Frontal cortex (tissue), 4 donors: ENCODE data around the gene ZG16B. TPM values are rescaled to one million over a fixed set of nuclear protein-coding genes. Genes with fewer than 3 reads are reported as not detected.

Experiments used
- DNase-seq, 2 donors: peaks; one replicate each; pipeline ENCODE4 v3.0.0; 2012; ENCODE audit warnings: low spot score in 2 of 2
- FAIRE-seq: peaks from 2 replicates; lab custom pipeline; 2012; peaks lifted over from hg19 to GRCh38; lab: Jason Lieb, UNC
- total RNA-seq: library from RNA; depleted of rRNA; stranded (reverse); fragments of >200 nt; gene quantifications from one replicate; pipeline ENCODE4 v1.2.3, GENCODE V29; 2014
- donor health status: control.
- donor health status: control.
- donor health status: control.

The ZG16B gene
- not detected for total RNA-seq

GRCh38 chr16:2829501-2830354, at the start of gene ZG16B:
TSS of gene ZG16B (plus strand) at chr16:2830303. CDS start at chr16:2830442, 139 bp downstream.
- DNase-seq (no peak), FAIRE-seq (no peak)

DNA sequence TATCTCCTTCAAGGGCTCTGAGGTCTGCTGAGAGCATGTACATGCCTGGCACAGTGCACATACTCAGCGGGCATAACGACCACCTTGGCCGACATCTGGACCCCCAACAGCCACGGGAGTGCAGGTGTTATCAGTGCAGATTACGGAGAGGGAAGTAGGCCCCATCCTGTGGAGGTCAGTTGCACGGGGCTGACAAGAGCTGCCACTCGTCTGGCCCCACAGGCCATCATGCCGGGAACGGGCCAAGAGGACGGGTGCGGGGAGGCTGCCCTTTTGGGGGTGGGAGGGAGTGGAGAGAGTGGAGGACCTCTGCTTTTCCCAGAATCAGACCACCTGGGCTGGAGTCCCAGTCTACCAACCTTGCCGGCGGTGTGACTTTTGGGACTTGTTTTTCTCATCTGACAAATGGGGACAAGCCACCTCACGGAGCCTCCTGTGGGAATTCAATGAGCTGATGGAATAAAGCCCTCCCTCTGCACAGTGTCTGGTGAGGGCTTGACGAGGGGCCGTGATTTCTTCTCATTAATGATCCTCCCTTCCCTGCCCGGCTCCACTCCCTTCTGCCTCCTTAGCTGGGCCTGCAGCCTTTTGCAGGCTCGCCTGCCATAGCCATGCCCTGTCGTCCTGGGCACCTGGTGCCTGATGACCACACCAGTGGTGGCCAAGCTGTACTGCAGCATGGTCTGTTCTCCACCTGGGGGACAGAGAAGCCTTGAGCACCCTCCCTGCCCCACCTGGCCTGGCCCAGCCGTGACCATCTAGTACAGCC, 47.3 kb upstream of the ZG16B start:
- FAIRE-seq (no peak), DNase-seq (no peak)

DNA sequence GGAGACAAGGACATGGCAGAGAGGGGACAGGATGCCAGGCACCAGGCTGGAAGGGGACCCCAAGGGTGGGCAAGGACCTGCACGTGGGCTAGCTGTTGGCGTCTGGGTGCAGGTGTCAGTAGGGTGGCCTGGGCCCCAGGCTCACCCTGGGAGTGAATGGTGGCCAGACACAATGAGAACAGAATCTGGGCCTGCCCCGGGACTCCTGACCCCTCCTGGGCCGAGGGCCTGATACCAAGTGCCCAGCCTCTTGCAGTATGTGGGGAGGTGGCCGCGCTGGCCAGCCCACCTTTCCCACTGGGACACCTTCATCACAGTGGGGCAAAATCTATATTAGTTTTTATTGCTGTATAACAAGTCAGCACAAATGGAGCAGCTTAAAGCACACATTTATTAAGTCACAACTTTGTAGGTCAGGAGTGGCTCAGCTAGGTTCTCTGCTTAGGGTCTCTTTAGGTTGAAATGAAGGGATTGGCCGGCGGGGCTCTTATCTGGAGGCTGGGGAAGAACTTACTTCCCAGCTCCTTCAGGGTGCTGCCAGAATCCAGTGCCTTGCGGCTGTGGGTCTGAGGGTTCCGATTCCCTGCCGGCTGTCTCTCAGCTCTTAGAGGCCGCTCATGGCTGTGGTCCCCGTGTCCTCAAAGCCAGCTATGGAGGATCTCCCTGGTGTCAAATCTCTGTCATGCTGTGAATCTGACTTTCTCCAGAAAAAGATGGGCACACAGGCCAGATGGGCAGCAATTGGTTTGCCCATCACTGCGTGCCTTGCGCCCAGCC, 46.3 kb upstream of the ZG16B start:
- DNase-seq (no peak), FAIRE-seq (no peak)

DNA sequence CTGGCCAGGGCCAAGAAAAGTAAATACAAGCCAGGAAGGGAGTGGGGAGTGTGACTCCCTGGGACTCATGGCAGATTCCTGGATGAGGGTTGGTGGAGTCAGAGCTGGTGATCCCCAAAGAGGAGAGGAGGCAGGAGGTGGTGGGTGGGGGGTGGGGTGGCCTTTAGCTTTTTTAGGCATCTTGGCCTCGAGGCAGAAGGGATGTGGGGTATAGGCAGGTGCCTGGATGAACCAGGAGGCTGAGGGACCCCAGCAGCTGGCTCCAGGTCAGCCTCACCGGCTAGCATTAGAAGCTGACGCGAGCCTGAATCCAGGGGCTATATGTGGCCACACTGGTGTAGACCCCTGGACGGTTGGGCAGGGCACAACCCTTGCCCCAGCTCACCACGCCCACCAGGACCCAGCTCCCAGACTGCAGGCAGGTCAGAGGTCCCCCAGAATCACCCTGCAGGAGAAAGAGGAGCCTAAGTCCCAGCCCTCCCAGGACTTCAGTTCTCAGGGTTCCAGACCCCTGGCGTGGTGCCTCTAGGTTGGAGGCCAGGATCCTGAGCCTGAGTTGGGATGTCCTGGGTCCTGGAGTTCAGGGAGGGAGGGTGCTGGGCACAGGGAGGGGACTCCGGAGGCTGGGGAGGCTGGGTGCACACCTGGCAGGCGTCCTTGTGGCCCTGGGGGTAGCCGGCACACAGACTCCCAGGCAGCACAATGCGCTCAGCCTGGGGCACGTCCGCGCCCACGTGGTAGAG, 45.6 kb upstream of the ZG16B start:
- FAIRE-seq (no peak), DNase-seq (no peak)

- FAIRE-seq (no peak), DNase-seq (peak in 1 of 2 donors; percentile 58)
Observed at GRCh38 chr16:2785101-2785991, 44.8 kb upstream of the ZG16B start.

DNA sequence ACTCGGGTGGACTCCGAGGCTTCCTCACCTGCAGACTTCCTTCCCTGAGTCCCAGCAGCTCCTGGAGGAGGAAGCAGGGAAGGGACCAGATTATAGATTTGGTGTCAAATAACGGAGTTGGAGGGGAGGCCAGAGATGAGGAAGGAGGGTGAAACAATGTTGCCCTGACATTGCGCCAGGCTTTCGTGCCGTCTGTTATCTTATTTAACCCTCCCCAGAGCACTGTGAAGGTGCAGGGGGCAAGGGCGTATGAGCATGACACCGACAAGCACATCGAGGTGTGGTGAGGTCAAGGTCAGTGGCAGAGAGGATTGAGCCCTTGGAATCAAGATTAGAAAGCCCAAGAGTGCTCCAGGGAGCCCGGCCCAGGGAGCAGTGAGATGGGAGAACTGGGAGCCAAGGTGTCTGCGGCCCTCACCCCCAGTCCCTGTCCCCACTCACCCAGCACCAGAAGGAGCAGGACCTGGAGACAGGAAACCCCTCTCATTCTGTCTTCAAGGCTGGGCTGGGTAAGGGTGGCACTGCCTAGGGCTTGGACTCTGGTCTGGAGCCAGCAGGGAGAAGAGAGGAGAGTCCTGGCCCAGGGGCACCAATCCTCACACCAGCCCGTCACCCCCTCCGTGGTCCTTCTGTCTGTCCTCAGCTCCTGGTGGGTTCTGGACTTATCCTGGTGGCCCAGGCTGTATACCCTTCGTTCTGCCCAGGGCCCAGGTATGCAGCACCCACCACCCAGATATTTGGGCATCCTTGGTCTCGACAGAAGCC, 43.9 kb upstream of the ZG16B start:
- DNase-seq (no peak), FAIRE-seq (no peak)

DNA sequence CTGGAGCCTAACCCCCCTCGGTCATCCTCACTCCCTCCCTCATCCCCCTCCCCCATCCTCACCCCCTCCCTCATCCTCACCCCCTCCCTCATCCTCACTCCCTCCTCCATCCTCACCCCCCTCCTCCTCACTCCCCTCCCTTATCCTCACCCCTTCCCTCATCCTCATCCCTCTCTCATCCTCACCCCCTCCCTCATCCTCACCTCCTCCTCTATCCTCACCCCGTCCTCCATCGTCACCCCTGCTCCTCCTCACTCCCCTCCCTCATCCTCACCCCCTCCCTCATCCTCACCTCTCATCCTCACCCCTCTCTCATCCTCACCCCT, 43.3 kb upstream of the ZG16B start:
- no peak for DNase-seq
- no peak for FAIRE-seq

- DNase-seq = no peak
- no peak for FAIRE-seq
Observed at GRCh38 chr16:2787406-2787805, 42.7 kb upstream of the ZG16B start, which contains the start of gene PRSS33. TSS of gene PRSS33 (minus strand) at chr16:2787560. CDS start at chr16:2786547, 1,013 bp downstream.

DNA sequence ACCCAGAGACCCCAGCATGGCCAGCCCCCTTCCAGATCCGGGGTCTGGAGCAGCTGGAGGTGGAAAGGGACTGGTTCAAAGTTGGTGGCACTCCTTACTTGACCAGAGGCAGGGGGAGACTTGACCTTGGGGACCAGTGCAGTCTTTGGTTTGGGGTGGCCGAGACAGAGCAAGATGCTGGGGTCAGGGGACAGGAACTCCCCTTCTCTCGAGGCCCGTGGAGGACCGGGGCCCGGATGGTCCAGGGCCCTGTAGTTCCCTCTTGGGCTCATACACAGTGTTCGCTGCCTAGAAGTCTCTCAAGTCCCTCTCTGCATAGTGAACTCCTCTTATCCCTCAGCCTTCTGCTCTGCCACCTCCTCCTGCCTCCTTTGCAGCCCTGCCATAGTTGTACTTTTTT, 42.1 kb upstream of the ZG16B start:
- FAIRE-seq = no peak
- DNase-seq = no peak

DNA sequence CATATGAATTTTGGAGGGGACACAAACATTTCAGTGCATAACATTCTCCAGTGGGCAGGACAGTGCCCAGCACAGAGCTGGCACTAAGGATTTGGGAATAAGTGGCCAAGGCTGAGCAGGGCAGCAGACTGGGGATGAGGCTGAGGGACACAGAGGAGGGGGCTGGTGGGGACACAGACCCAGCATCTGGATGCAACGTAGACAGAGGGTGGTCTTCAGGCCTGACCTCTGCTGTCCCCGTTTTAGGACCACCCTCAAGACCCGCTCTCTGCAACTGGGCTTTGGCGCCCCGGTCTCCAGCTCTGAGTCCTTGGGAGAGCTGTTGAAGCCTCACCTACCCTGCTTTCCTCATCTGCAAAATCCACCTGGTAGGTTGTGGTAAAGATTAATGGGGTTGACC, 39.5 kb upstream of the ZG16B start:
- no peak for DNase-seq
- no peak for FAIRE-seq

DNA sequence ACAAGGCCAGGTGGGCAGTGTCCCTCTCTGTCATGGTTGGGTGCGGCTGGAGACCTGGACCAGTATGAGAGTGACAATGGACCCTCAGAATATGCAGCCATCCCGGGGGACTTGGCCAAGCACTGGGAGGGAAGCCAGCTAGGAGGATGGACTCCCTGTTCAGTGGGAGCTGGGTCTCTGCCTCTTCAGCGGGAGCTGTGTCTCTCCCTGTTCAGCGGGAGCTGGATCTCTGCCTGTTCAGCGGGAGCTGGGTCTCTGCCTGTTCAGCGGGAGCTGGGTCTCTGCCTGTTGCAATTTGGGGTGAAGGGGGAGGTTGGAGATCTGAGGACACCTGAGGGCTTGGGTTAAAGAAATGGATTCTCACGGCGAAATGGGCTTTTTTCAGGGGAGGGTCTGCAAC, 38.9 kb upstream of the ZG16B start:
- no peak for DNase-seq
- no peak for FAIRE-seq

DNA sequence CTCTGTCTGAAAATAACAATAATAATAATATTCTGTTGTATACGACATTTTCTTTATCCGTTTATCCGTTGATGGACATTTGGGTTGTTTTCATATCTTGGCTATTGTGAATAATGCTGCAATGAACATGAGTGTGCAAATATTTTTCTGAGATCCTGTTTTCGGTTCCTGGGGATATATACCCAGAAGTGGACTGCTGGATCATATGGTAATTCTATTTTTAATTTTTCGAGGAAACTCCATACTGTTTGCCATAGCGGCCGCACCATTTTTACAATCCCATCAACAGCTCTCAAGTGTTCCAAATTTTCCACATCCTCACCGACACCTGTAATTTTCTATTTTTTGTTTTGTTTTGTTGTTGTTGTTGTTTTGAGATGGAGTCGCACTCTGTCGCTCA, 37.2 kb upstream of the ZG16B start:
- no peak for FAIRE-seq
- no peak for DNase-seq

- no peak for FAIRE-seq
- no peak for DNase-seq
Observed at GRCh38 chr16:2795395-2796143, 34.5 kb upstream of the ZG16B start.

- DNase-seq (no peak), FAIRE-seq (no peak)
Observed at GRCh38 chr16:2798723-2799204, 31.3 kb upstream of the ZG16B start.

DNA sequence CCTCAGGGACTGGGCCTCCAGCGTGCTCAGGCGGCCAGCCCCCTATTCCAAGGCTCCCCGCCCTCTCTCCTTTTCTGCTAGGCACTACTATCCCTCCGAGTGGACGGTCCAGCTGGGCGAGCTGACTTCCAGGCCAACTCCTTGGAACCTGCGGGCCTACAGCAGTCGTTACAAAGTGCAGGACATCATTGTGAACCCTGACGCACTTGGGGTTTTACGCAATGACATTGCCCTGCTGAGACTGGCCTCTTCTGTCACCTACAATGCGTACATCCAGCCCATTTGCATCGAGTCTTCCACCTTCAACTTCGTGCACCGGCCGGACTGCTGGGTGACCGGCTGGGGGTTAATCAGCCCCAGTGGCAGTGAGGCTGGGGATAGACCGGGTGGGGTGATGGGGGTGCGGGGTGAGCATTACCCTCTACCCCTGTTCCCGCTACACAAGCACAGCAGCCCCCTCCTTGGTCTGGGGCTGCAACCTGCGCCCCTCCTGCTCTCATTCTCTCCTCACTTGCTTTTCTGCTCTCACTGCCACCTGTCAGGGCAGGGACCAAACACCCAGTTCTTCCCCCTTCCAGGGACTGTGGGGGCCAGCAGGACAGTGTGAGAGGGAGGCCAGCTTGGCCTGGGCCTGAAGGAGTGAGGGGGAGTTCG, 30.8 kb upstream of the ZG16B start:
- no peak for FAIRE-seq
- no peak for DNase-seq

DNA sequence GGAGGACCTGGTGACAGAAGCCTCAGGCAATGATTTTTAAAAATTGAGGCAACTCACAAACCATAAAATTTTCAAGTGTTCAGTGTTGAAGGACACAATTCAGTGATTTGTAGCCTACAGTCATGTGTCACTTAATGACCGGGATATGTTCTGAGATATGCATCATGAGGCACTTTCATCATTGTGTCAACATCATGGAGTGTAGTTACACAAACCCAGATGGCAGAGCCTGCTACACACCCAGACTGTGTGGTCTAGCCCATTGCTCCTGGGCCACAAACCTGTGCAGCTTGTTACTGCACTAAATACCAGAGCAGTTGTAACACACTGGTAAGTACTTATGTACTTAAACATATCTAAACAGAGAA, 30.3 kb upstream of the ZG16B start:
- DNase-seq (no peak), FAIRE-seq (no peak)
